HEK293T (cell line): ENCODE results near the gene GRK1.

Experiments used
- CTCF ChIA-PET: fragments of 350-600 bp; formaldehyde crosslinking; extraction: SDS; loops from one replicate; lab custom pipeline; 2021; ENCODE audit warnings: antibody characterized with exemption, inconsistent platforms; lab: Yijun Ruan, JAX
- POLR2A ChIA-PET: fragments of 350-600 bp; formaldehyde crosslinking; extraction: SDS; loops from one replicate; lab custom pipeline; 2020; ENCODE audit warnings: antibody characterized with exemption, inconsistent platforms; lab: Yijun Ruan, JAX
- DNase-seq: peaks from one replicate; pipeline ENCODE4 v3.0.0; 2012; ENCODE audit warnings: mixed read lengths; ENCODE audit errors: extremely low spot score
- ARNT ChIP-seq: fragments of 450-650 bp; IDR thresholded peaks from 2 replicates; pipeline ENCODE4 v1.6.1; 2017; ENCODE audit warnings: mild to moderate bottlenecking
- BHLHE40 ChIP-seq: fragments of 450-650 bp; IDR thresholded peaks from 2 replicates; pipeline ENCODE4 v1.6.1; 2016; ENCODE audit warnings: mild to moderate bottlenecking, moderate library complexity, borderline replicate concordance
- CTBP1 ChIP-seq: fragments of 450-650 bp; IDR thresholded peaks from 2 replicates; pipeline ENCODE4 v1.6.1; 2016; ENCODE audit warnings: borderline replicate concordance
- ELF4 ChIP-seq: fragments of 450-650 bp; IDR thresholded peaks from 2 replicates; pipeline ENCODE4 v1.6.1; 2017; ENCODE audit warnings: antibody characterized with exemption
- FOXA1 ChIP-seq: fragments of 450-650 bp; IDR thresholded peaks from 2 replicates; pipeline ENCODE4 v1.6.1; 2016; ENCODE audit warnings: mild to moderate bottlenecking
- FOXK2 ChIP-seq: fragments of 450-650 bp; IDR thresholded peaks from 2 replicates; pipeline ENCODE4 v1.6.1; 2016; ENCODE audit warnings: mild to moderate bottlenecking
- FOXM1 ChIP-seq: fragments of 450-650 bp; IDR thresholded peaks from 2 replicates; pipeline ENCODE4 v1.6.1; 2017; ENCODE audit warnings: mild to moderate bottlenecking, borderline replicate concordance
- HDGF ChIP-seq: fragments of 450-650 bp; IDR thresholded peaks from 2 replicates; pipeline ENCODE4 v1.6.1; 2017; ENCODE audit warnings: antibody characterized with exemption, borderline replicate concordance
- L3MBTL2 ChIP-seq: fragments of 450-650 bp; conservative IDR thresholded peaks from 2 replicates; pipeline ENCODE4 v1.6.1; 2016; ENCODE audit warnings: mild to moderate bottlenecking
- LEF1 ChIP-seq: fragments of 450-650 bp; IDR thresholded peaks from 2 replicates; pipeline ENCODE4 v1.6.1; 2017; ENCODE audit warnings: mild to moderate bottlenecking, borderline replicate concordance
- NFRKB ChIP-seq: fragments of 450-650 bp; IDR thresholded peaks from 2 replicates; pipeline ENCODE4 v1.6.1; 2016; ENCODE audit warnings: mild to moderate bottlenecking, moderate library complexity
- PKNOX1 ChIP-seq: fragments of 450-650 bp; IDR thresholded peaks from 2 replicates; pipeline ENCODE4 v1.6.1; 2016
- SP1 ChIP-seq: fragments of 450-650 bp; IDR thresholded peaks from 2 replicates; pipeline ENCODE4 v1.6.1; 2017
- SUZ12 ChIP-seq: fragments of 450-650 bp; IDR thresholded peaks from 2 replicates; pipeline ENCODE4 v1.6.1; 2016; ENCODE audit warnings: mild to moderate bottlenecking
- TARDBP ChIP-seq: fragments of 450-650 bp; IDR thresholded peaks from 2 replicates; pipeline ENCODE4 v1.6.1; 2016
- ZNF384 ChIP-seq: fragments of 450-650 bp; IDR thresholded peaks from 2 replicates; pipeline ENCODE4 v1.6.1; 2016

The GRK1 gene

DNA sequence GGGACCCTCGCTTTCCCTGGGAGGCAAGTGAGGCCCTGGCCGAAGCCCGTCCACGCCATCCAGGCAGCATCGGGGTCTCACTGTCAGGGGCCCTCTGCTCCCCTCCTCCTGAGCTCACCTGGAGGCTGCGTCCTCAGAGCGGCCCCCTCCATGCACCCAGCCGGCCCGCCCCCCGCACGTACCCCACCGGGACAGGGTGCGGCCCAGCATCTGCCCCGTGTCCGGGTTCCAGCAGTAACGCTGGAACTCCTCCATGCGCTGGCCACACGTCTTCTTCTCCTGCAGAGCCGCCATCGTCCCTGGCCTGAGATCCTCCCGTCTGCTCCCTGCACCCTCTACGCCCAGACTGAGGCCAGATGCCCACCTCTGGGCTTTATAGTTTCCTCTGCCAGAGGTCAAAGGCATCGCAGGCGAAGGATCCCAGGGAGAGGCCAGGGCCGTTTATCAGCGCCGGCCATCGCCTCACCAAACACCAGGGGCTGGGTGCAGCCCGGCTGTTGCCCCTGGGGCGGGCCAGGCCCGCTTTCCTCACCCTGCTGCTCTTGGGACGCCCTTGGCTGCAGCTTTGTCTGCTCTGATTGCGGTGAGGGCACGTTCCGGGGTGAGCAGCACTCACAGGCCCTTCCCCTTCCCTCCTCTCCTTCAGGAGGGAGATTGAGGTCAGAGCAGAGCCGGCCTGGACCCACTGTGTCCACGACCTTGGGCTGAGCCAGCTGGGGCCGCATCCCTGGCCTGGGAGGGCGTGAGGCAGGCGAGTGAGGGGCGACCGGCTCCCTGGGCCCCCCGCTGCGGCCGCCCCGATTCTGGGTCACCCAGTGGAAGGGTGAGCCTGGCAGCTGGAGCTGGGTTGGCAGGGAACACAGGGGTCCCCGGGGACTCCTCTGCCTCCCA, 8.9 kb upstream of the GRK1 start, which contains the start of gene ATP4B:
ATP4B (minus strand) TSS at position 348 of the 891 bp plus-strand sequence; CDS start at position 294, 54 bp downstream.
- CTCF ChIA-PET = no interaction called here
- no peak for DNase-seq
- POLR2A ChIA-PET = no interaction called here
- TF ChIP-seq ARNT = no peak
- TF ChIP-seq LEF1 = no peak
- no peak for TF ChIP-seq FOXM1
- TF ChIP-seq CTBP1 = no peak
- no peak for TF ChIP-seq TARDBP
- no peak for TF ChIP-seq ELF4
- no peak for TF ChIP-seq NFRKB
- no peak for TF ChIP-seq HDGF
- TF ChIP-seq FOXA1 = no peak
- TF ChIP-seq SUZ12 = no peak
- TF ChIP-seq FOXK2 = no peak
- TF ChIP-seq BHLHE40 = no peak

DNA sequence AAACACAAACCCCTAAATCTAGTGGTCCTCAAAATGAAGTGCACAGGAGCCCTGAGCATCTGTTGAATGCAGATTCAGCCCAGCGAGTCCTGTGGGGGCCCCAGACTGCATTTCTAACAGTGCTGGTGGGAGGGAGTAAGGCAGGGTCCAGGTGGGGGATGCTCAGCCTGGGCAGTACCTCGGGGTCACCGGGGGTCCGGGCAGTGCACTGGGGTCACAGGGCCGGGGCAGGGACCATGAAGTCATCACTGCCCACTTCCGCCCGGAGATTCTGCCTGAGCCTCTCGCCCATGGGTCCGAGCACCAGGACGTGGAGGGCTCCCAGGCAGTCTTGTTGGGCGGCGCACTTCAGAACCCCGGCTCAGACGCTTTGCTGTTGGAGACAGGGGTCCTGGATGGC, 8.2 kb upstream of the GRK1 start:
- DNase-seq = no peak
- POLR2A ChIA-PET = no interaction called here
- TF ChIP-seq PKNOX1 (no peak), ELF4 (no peak), TARDBP (no peak), FOXK2 (no peak), SUZ12 (no peak), ZNF384 (no peak), NFRKB (no peak), L3MBTL2 (no peak), SP1 (no peak), FOXA1 (no peak)
- CTCF ChIA-PET = no interaction called here

DNA sequence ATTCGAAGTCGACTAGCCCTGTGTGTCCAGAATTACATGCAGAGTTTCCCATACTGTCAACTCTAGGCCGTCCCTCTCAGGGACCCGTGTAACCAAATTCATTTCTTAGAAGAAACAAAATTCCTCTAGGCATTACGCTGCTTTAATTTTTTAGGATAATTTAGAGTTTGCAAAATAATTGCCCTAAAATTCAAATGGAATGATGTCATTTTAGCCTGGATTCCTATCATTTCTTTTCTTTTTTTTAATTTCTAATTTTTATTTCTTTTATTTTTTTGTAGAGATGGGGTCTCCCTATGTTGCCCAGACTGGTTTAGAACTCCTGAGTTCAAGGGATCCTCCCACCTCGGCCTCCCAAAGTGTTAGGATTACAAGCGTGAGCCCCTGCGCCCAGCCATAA, 7.7 kb upstream of the GRK1 start:
- no peak for DNase-seq
- TF ChIP-seq FOXM1 (no peak), NFRKB (no peak), ZNF384 (no peak), BHLHE40 (no peak), LEF1 (no peak), HDGF (no peak), ELF4 (no peak), ARNT (no peak), SUZ12 (no peak), PKNOX1 (no peak), TARDBP (no peak), FOXA1 (no peak)
- POLR2A ChIA-PET = no interaction called here
- CTCF ChIA-PET = no interaction called here

- TF ChIP-seq ZNF384 (no peak), FOXK2 (no peak), SP1 (no peak), L3MBTL2 (no peak)
- DNase-seq = no peak
- ChIA-PET CTCF (no interaction called here), POLR2A (no interaction called here)
Measured at GRCh38 chr13:113660066-113660465, 7.0 kb upstream of the GRK1 start.

DNA sequence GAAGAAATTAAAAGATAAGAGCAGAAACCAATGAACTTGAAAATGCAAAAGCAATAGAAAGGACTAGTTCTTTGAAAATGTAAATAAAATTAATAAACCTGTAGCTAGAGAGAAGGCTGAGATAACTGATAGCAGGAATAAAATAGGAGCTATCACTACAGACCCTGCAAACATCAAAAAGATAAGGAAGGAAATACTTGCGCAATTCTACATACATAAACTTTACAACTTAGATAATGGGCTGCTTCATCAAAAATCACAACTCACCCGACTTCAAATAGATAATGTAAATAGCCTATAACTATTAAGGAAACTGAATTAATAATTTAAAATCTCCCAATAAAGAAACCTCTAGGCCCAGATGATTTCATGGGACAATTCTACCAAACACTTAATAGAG, 5.5 kb upstream of the GRK1 start:
- TF ChIP-seq SUZ12 (no peak), FOXK2 (no peak), ELF4 (no peak), PKNOX1 (no peak), SP1 (no peak)
- ChIA-PET POLR2A (no interaction called here), CTCF (no interaction called here)
- no peak for DNase-seq

DNA sequence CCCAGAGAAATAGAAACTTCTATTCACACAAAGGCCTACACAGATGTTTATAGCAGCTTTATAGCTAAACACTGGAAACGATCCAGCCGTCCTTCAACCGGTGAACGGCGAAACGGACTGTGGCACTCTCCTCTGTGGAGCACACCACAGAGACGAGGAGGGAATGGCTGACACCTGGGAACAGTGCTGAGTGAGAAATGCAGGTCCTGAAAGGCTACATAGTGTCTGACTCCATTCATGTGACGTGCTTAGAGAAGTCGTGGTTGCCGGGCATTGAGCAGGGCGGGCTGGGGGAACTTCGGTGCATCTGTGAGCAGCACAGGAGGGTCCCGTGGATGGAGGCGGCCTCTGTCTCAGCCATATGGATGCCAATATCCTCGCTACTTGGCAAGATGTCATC, 3.1 kb upstream of the GRK1 start:
- DNase-seq = no peak
- CTCF ChIA-PET = no interaction called here
- POLR2A ChIA-PET = no interaction called here
- TF ChIP-seq PKNOX1 (no peak), FOXK2 (no peak), SP1 (no peak), ELF4 (no peak), SUZ12 (no peak), L3MBTL2 (no peak), TARDBP (no peak), CTBP1 (no peak), NFRKB (no peak), ARNT (no peak), LEF1 (no peak), FOXM1 (no peak), ZNF384 (no peak), FOXA1 (no peak), HDGF (no peak), BHLHE40 (no peak)
